Gastrocnemius medialis (tissue), 4 donors: ENCODE results near the gene PROSER3.

ENCODE experiments used
- POLR2A ChIP-seq, 2 donors: fragments of 450-650 bp; IDR thresholded peaks; one replicate each; pipeline ENCODE4 v1.6.1; 2017; ENCODE audit warnings: antibody characterized with exemption in 2 of 2, mild to moderate bottlenecking in 2 of 2, moderate library complexity in 2 of 2
- TF ChIP-seq, protein P1 (sequence below), 5 experiments: fragments of 450-650 bp in 3 of 5; fragments of 200-600 bp in 2 of 5; sonication (generic) in 2 of 5; IDR thresholded peaks in 4 of 5; conservative IDR thresholded peaks in 1 of 5; 1 replicate in 4 of 5; 2 replicates in 1 of 5; pipeline ENCODE4 v1.5.1; 2016 to 2019; ENCODE audit warnings: antibody characterized with exemption in 5 of 5, mild to moderate bottlenecking in 3 of 5, moderate library complexity in 3 of 5

DNA sequence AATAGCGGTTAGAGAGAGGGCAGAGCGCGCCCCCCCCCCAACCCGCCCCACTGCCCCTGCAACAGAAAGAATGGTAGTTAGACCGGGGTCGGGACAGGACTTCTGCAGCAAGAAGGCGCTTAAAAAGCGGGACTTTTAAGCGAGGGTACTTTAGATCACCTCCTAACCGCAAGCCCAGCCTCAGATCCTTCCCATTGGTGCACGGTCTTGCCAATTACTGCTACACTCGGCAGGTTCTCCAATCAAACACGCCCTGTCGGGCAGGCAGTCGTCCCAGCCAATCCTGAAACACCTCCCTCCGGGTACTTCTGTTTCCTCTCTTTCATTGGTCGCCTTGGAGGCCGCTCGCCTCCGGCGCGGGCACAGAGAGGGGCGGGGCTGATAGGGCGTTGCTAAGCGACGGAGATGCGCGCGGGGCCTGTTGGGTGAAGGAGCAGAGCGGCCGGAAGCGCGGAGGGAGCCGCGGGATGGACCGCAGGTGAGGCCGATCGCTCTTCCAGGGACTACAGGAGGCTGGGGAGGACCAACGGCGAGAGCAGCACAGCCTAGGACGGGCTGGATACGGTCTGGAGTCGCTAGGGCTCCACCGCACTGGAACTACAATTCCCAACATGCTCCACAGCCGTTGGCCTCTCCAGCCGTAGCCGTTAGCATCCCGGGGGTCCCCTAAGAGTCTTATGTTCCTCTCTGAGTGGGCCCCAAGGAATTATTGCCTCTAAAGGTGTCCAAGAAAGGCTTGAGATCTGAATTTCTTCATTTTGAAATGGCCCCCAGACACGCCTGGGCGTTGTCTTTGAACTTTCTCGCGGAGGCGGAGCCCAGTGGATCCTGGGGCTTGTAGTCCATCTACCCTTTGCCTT lies at the start of gene PROSER3:
- TF ChIP-seq, protein P1, sequence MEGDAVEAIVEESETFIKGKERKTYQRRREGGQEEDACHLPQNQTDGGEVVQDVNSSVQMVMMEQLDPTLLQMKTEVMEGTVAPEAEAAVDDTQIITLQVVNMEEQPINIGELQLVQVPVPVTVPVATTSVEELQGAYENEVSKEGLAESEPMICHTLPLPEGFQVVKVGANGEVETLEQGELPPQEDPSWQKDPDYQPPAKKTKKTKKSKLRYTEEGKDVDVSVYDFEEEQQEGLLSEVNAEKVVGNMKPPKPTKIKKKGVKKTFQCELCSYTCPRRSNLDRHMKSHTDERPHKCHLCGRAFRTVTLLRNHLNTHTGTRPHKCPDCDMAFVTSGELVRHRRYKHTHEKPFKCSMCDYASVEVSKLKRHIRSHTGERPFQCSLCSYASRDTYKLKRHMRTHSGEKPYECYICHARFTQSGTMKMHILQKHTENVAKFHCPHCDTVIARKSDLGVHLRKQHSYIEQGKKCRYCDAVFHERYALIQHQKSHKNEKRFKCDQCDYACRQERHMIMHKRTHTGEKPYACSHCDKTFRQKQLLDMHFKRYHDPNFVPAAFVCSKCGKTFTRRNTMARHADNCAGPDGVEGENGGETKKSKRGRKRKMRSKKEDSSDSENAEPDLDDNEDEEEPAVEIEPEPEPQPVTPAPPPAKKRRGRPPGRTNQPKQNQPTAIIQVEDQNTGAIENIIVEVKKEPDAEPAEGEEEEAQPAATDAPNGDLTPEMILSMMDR (IDR thresholded peaks at IDR 0.05 in 4 of 5, conservative IDR thresholded peaks at IDR 0.05 in 1 of 5) = no peak
- TF ChIP-seq POLR2A (IDR thresholded peaks at IDR 0.05) = peak; percentile 56 to 82
